Esophagus muscularis mucosa (tissue), 3 donors: ENCODE results near the gene CFAP70.

Source experiments
- POLR2A ChIP-seq: fragments of 450-650 bp; IDR thresholded peaks from one replicate; pipeline ENCODE4 v1.6.1; 2017; ENCODE audit warnings: antibody characterized with exemption, moderate library complexity, mild to moderate bottlenecking, low read depth
- POLR2AphosphoS5 ChIP-seq, 2 donors: sonication (generic); formaldehyde crosslinking; IDR thresholded peaks; one replicate each; pipeline ENCODE4 v1.6.1; 2017; ENCODE audit warnings: antibody characterized with exemption in 2 of 2
- TF ChIP-seq, protein P1 (sequence below), 3 experiments: fragments of 200-600 bp in 2 of 3; fragments of 450-650 bp in 1 of 3; sonication (generic) in 2 of 3; IDR thresholded peaks; one replicate each; pipeline ENCODE4 v1.5.1; 2017 to 2019; ENCODE audit warnings: antibody characterized with exemption in 3 of 3, mild to moderate bottlenecking in 2 of 3, moderate library complexity in 1 of 3

DNA sequence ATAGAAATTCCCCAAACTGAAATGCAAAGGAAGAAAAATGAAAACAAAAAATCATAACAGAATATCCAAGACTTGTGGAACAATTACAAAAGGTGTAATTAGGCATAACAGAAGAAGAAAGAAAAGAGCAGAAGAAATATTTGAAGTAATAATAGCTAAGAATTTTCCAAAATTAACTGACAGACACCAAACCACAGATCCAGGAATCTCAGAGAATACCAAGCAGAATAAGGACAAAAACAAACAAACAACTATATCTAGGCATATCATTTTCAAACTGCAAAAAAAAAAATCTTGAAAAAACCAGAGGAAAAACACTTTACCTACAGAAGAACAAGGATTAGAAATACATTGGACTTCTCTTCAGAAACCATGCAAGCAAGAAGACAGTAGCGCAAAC lies 25.5 kb downstream of the CFAP70 start:
- TF ChIP-seq, protein P1, sequence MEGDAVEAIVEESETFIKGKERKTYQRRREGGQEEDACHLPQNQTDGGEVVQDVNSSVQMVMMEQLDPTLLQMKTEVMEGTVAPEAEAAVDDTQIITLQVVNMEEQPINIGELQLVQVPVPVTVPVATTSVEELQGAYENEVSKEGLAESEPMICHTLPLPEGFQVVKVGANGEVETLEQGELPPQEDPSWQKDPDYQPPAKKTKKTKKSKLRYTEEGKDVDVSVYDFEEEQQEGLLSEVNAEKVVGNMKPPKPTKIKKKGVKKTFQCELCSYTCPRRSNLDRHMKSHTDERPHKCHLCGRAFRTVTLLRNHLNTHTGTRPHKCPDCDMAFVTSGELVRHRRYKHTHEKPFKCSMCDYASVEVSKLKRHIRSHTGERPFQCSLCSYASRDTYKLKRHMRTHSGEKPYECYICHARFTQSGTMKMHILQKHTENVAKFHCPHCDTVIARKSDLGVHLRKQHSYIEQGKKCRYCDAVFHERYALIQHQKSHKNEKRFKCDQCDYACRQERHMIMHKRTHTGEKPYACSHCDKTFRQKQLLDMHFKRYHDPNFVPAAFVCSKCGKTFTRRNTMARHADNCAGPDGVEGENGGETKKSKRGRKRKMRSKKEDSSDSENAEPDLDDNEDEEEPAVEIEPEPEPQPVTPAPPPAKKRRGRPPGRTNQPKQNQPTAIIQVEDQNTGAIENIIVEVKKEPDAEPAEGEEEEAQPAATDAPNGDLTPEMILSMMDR (IDR thresholded peaks at IDR 0.05), result no peak
- TF ChIP-seq POLR2A (no peak), POLR2AphosphoS5 (IDR thresholded peaks at IDR 0.05) (no peak)
